ENCODE measurements around the gene CHRM2. TPM values are rescaled to one million over a fixed set of nuclear protein-coding genes. Genes with fewer than 3 reads are reported as not detected.

CHRM2 gene
- polyA plus RNA-seq, 2 of the 4 experiments (the other 2 are of a cell fraction), result not detected

- TF ChIP-seq, protein P1, sequence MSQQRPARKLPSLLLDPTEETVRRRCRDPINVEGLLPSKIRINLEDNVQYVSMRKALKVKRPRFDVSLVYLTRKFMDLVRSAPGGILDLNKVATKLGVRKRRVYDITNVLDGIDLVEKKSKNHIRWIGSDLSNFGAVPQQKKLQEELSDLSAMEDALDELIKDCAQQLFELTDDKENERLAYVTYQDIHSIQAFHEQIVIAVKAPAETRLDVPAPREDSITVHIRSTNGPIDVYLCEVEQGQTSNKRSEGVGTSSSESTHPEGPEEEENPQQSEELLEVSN (IDR thresholded peaks at IDR 0.05; ENCODE audit: borderline replicate concordance, low read depth), result no peak
- TF ChIP-seq MAZ (IDR thresholded peaks at IDR 0.05; ENCODE audit: borderline replicate concordance, low read depth, low read length), result no peak
Measured at GRCh38 chr7:136993377-136993776, 124.9 kb downstream of the CHRM2 start (continued).

DNA sequence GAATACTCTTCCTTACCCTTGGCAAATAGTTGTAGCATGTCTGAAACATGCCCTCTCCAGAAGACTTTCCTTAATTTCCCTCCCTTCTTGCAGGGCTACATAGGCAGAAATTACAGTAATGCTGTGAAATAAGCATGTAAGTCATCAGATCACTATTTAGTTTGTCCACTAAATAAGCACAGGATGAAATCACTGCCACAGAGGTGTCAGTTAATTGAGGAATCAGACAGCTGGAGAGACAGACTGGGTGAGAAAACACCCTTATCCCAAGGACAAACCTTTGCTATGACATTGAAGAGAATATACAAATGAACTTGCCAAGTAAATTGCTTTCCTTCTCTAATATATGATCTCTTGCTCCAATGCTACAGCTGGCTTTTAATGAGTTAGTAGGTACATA lies 129.3 kb downstream of the CHRM2 start:
- H3K4me2 ChIP-seq, result no peak overlapping the region
- H3K4me1 ChIP-seq, result no peaks in the 10 kb centered on the region
- H3K4me3 ChIP-seq, result no peak overlapping the region
- H3K9me3 ChIP-seq, result no peaks in the 10 kb centered on the region
- ATAC-seq, result no peak
- H3K27ac ChIP-seq, result no peak overlapping the region
- no peak for DNase-seq (ENCODE audit: low read depth in 1 of 2, low spot score in 1 of 2)
- TF ChIP-seq, protein P2, sequence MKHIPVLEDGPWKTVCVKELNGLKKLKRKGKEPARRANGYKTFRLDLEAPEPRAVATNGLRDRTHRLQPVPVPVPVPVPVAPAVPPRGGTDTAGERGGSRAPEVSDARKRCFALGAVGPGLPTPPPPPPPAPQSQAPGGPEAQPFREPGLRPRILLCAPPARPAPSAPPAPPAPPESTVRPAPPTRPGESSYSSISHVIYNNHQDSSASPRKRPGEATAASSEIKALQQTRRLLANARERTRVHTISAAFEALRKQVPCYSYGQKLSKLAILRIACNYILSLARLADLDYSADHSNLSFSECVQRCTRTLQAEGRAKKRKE (CRISPR knock-in tag; IDR thresholded peaks at IDR 0.05; ENCODE audit: low read depth), result no peak
- no peak for TF ChIP-seq MAFK (IDR thresholded peaks at IDR 0.05; ENCODE audit: partially characterized antibody)
- CTCF ChIA-PET, result interaction anchor here (0.5 kb wide), 1 partner anchor 97 kb away, joined by 3 read pairs; no protein-coding TSS in a partner anchor
- FAIRE-seq, result no peak
- POLR2A ChIA-PET, result no interaction called here

DNA sequence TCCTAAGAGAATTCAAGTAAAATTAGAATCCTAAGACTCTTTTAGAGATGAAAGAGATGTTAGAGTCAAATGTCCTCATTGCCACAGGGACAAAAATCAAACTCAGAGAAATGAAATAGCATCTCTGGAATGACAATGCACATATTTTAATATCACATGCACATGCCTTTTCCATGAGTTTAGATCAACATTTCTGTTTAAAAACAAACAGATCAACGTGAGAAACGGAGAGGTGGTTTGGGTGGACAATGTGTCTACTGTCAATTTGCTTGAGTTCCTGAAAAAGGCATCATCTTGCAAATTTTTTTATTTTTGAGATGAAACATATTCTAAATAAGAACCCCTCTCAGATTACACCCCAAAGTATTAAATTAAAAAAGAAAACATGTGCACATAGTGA lies 130.0 kb downstream of the CHRM2 start:
- 1% methylated on average over 2 of the region's 2 CpGs for WGBS (ENCODE audit: missing lambda C conversion rate)
- CTCF ChIA-PET, result no interaction called here
- POLR2A ChIA-PET, result no interaction called here
- no peaks in the 10 kb centered on the region for H3K4me1 ChIP-seq
- H3K4me2 ChIP-seq, result no peak overlapping the region
- no peak overlapping the region for H3K27ac ChIP-seq
- H3K9me3 ChIP-seq, result no peaks in the 10 kb centered on the region
- no peak overlapping the region for H3K4me3 ChIP-seq
- TF ChIP-seq RCOR1 (IDR thresholded peaks at IDR 0.05; ENCODE audit: low read depth, low read length) (no peak), FOXS1 (CRISPR knock-in tag; IDR thresholded peaks at IDR 0.05) (no peak), CTCF (IDR thresholded peaks at IDR 0.05) (no peak), MAFK (IDR thresholded peaks at IDR 0.05; ENCODE audit: partially characterized antibody) (no peak), RNF2 (IDR thresholded peaks at IDR 0.05; ENCODE audit: borderline replicate concordance, low read depth) (no peak), KDM1A (IDR thresholded peaks at IDR 0.05; ENCODE audit: low read depth) (no peak), POLR2AphosphoS2 (conservative IDR thresholded peaks at IDR 0.05; ENCODE audit: low read length) (no peak), SMC3 (IDR thresholded peaks at IDR 0.05) (no peak), SREBF2 (IDR thresholded peaks at IDR 0.05) (no peak), HOXA7 (CRISPR knock-in tag; IDR thresholded peaks at IDR 0.05) (no peak), ZFP36 (IDR thresholded peaks at IDR 0.05; ENCODE audit: borderline replicate concordance, partially characterized antibody) (no peak), HEYL (CRISPR knock-in tag; IDR thresholded peaks at IDR 0.05) (no peak), NPAS2 (CRISPR knock-in tag; IDR thresholded peaks at IDR 0.05; ENCODE audit: borderline replicate concordance) (no peak), RFX5 (IDR thresholded peaks at IDR 0.05) (no peak)
- no peak for DNase-seq (ENCODE audit: low read depth in 1 of 2, low spot score in 1 of 2)
- no peak for FAIRE-seq
- no peak for ATAC-seq

DNA sequence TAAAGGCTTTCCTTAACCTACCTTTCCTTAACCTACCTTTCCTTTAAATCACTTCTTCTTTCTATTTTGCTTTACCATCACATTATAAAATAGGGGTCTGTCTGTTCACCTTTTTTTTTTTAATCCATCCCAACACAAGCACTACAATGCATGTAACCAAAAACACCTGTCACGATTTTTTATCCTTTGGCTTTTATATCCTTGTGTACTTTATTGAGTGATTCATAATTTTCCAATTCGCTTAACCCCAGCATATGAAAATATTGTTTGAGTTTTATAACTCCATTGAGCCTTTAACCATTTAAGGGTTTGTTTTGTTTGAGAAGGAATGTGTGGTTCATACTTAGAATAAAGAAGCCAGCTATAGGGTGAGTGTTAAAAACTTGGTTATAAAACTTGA lies 132.2 kb downstream of the CHRM2 start:
- Histone ChIP-seq H3K27ac (no peak overlapping the region), H3K4me1 (no peaks in the 10 kb centered on the region), H3K4me2 (no peak overlapping the region), H3K4me3 (no peak overlapping the region), H3K9me3 (no peaks in the 10 kb centered on the region)
- ATAC-seq (no peak), FAIRE-seq (no peak), DNase-seq (ENCODE audit: low read depth in 1 of 2, low spot score in 1 of 2) (no peak)
- TF ChIP-seq, protein P1 (IDR thresholded peaks at IDR 0.05; ENCODE audit: borderline replicate concordance, low read depth), result no peak
- no peak for TF ChIP-seq GATA3 (IDR thresholded peaks at IDR 0.05; ENCODE audit: borderline replicate concordance)
- no peak for TF ChIP-seq HOXB5 (CRISPR knock-in tag; IDR thresholded peaks at IDR 0.05)
- TF ChIP-seq MAFK (IDR thresholded peaks at IDR 0.05; ENCODE audit: partially characterized antibody), result no peak
- no peak for TF ChIP-seq ESRRA (IDR thresholded peaks at IDR 0.05; ENCODE audit: borderline replicate concordance, low read length)
- TF ChIP-seq ZFP36 (IDR thresholded peaks at IDR 0.05; ENCODE audit: borderline replicate concordance, partially characterized antibody), result no peak
- POLR2A ChIA-PET, result no interaction called here
- 4% methylated on average over 2 of the region's 2 CpGs for WGBS (ENCODE audit: missing lambda C conversion rate)
- CTCF ChIA-PET, result no interaction called here

Measured in A549 (cell line).